ENCODE measurements around the gene C1QC.

Gene C1QC

GRCh38 chr1:22619252-22619651 lies 24.2 kb upstream of the C1QC start:
- no peak overlapping the region for H3K9ac ChIP-seq (ENCODE audit: low read depth, low read length)

GRCh38 chr1:22619798-22620197 lies 23.6 kb upstream of the C1QC start:
- Histone ChIP-seq H3K4me3 (ENCODE audit: low read depth, low read length) (no peak overlapping the region), H3K27ac (ENCODE audit: low read depth, low read length) (no peak overlapping the region), H3K4me1 (ENCODE audit: control insufficient read depth, insufficient read depth, low read length) (no peaks in the 10 kb centered on the region; the same call in 1 of the 2 replicates), H3K9ac (ENCODE audit: low read depth, low read length) (no peak overlapping the region), H3K27me3 (ENCODE audit: control insufficient read depth, insufficient read depth, low read length) (no peaks in the 10 kb centered on the region), H3K36me3 (ENCODE audit: control insufficient read depth, insufficient read depth, low read length) (no peaks in the 10 kb centered on the region), H3K9me3 (ENCODE audit: control insufficient read depth, insufficient read depth, low read length) (no peaks in the 10 kb centered on the region)

More at GRCh38 chr1:22619252-22619651, 24.2 kb upstream of the C1QC start:
- Histone ChIP-seq H3K4me3 (ENCODE audit: low read depth, low read length) (no peak overlapping the region), H3K36me3 (ENCODE audit: control insufficient read depth, insufficient read depth, low read length) (no peaks in the 10 kb centered on the region), H3K9me3 (ENCODE audit: control insufficient read depth, insufficient read depth, low read length) (no peaks in the 10 kb centered on the region), H3K4me1 (ENCODE audit: control insufficient read depth, insufficient read depth, low read length) (no peaks in the 10 kb centered on the region; the same call in 1 of the 2 replicates), H3K27ac (ENCODE audit: low read depth, low read length) (no peak overlapping the region), H3K27me3 (ENCODE audit: control insufficient read depth, insufficient read depth, low read length) (no peaks in the 10 kb centered on the region)

GRCh38 chr1:22621761-22622160 lies 21.7 kb upstream of the C1QC start:
- H3K27ac ChIP-seq (ENCODE audit: low read depth, low read length) = no peak overlapping the region
- no peaks in the 10 kb centered on the region for H3K36me3 ChIP-seq (ENCODE audit: control insufficient read depth, insufficient read depth, low read length)
- no peaks in the 10 kb centered on the region for H3K9me3 ChIP-seq (ENCODE audit: control insufficient read depth, insufficient read depth, low read length)
- H3K4me1 ChIP-seq (ENCODE audit: control insufficient read depth, insufficient read depth, low read length) = peaks cover 7% of the 10 kb centered on the region
- H3K27me3 ChIP-seq (ENCODE audit: control insufficient read depth, insufficient read depth, low read length) = no peaks in the 10 kb centered on the region
- no peak overlapping the region for H3K4me3 ChIP-seq (ENCODE audit: low read depth, low read length)
- no peak overlapping the region for H3K9ac ChIP-seq (ENCODE audit: low read depth, low read length)

- no peaks in the 10 kb centered on the region for H3K36me3 ChIP-seq (ENCODE audit: control insufficient read depth, insufficient read depth, low read length)
- peaks cover 25% of the 10 kb centered on the region for H3K4me1 ChIP-seq (ENCODE audit: control insufficient read depth, insufficient read depth, low read length)
- no peak overlapping the region for H3K4me3 ChIP-seq (ENCODE audit: low read depth, low read length)
- no peaks in the 10 kb centered on the region for H3K9me3 ChIP-seq (ENCODE audit: control insufficient read depth, insufficient read depth, low read length)
- no peak overlapping the region for H3K9ac ChIP-seq (ENCODE audit: low read depth, low read length)
- H3K27me3 ChIP-seq (ENCODE audit: control insufficient read depth, insufficient read depth, low read length) = no peaks in the 10 kb centered on the region
- H3K27ac ChIP-seq (ENCODE audit: low read depth, low read length) = no peak overlapping the region
These were observed 18.0 kb upstream of the C1QC start for GRCh38 chr1:22625262-22625925.

GRCh38 chr1:22626237-22627157 lies 16.9 kb upstream of the C1QC start:
- peaks cover 33% of the 10 kb centered on the region for H3K4me1 ChIP-seq (ENCODE audit: control insufficient read depth, insufficient read depth, low read length)
- no peak overlapping the region for H3K27ac ChIP-seq (ENCODE audit: low read depth, low read length)
- H3K9me3 ChIP-seq (ENCODE audit: control insufficient read depth, insufficient read depth, low read length) = no peaks in the 10 kb centered on the region
- no peak overlapping the region for H3K9ac ChIP-seq (ENCODE audit: low read depth, low read length)
- no peaks in the 10 kb centered on the region for H3K36me3 ChIP-seq (ENCODE audit: control insufficient read depth, insufficient read depth, low read length)
- no peaks in the 10 kb centered on the region for H3K27me3 ChIP-seq (ENCODE audit: control insufficient read depth, insufficient read depth, low read length)
- no peak overlapping the region for H3K4me3 ChIP-seq (ENCODE audit: low read depth, low read length)

- H3K9me3 ChIP-seq (ENCODE audit: control insufficient read depth, insufficient read depth, low read length) = no peaks in the 10 kb centered on the region
- no peak overlapping the region for H3K27ac ChIP-seq (ENCODE audit: low read depth, low read length)
- no peak overlapping the region for H3K4me3 ChIP-seq (ENCODE audit: low read depth, low read length)
- H3K4me1 ChIP-seq (ENCODE audit: control insufficient read depth, insufficient read depth, low read length) = peaks cover 36% of the 10 kb centered on the region
- no peaks in the 10 kb centered on the region for H3K36me3 ChIP-seq (ENCODE audit: control insufficient read depth, insufficient read depth, low read length)
- no peaks in the 10 kb centered on the region for H3K27me3 ChIP-seq (ENCODE audit: control insufficient read depth, insufficient read depth, low read length)
- H3K9ac ChIP-seq (ENCODE audit: low read depth, low read length) = no peak overlapping the region
These were observed 16.1 kb upstream of the C1QC start for GRCh38 chr1:22627331-22627730.

- H3K27me3 ChIP-seq (ENCODE audit: control insufficient read depth, insufficient read depth, low read length) = no peaks in the 10 kb centered on the region
- no peaks in the 10 kb centered on the region for H3K9me3 ChIP-seq (ENCODE audit: control insufficient read depth, insufficient read depth, low read length)
- H3K9ac ChIP-seq (ENCODE audit: low read depth, low read length) = no peak overlapping the region
- H3K4me1 ChIP-seq (ENCODE audit: control insufficient read depth, insufficient read depth, low read length) = peaks cover 36% of the 10 kb centered on the region
- peak overlapping the region; percentile 57 for H3K27ac ChIP-seq (ENCODE audit: low read depth, low read length)
- H3K4me3 ChIP-seq (ENCODE audit: low read depth, low read length) = no peak overlapping the region
- H3K36me3 ChIP-seq (ENCODE audit: control insufficient read depth, insufficient read depth, low read length) = no peaks in the 10 kb centered on the region
These were observed 14.6 kb upstream of the C1QC start for GRCh38 chr1:22628698-22629444.

- H3K36me3 ChIP-seq (ENCODE audit: control insufficient read depth, insufficient read depth, low read length) = no peaks in the 10 kb centered on the region
- H3K27me3 ChIP-seq (ENCODE audit: control insufficient read depth, insufficient read depth, low read length) = no peaks in the 10 kb centered on the region
- 0 out of 2 replicates have a peak, but pooled peaks cover 6% of the 10 kb centered on the region for H3K9me3 ChIP-seq (ENCODE audit: control insufficient read depth, insufficient read depth, low read length)
- peaks cover 36% of the 10 kb centered on the region for H3K4me1 ChIP-seq (ENCODE audit: control insufficient read depth, insufficient read depth, low read length)
- H3K4me3 ChIP-seq (ENCODE audit: low read depth, low read length) = no peak overlapping the region; the same call in 1 of the 2 replicates
- H3K27ac ChIP-seq (ENCODE audit: low read depth, low read length) = peak overlapping the region; percentile 38
- no peak overlapping the region for H3K9ac ChIP-seq (ENCODE audit: low read depth, low read length)
These were observed 13.5 kb upstream of the C1QC start for GRCh38 chr1:22629886-22630285.

- peaks cover 25% of the 10 kb centered on the region for H3K4me1 ChIP-seq (ENCODE audit: control insufficient read depth, insufficient read depth, low read length)
- H3K4me3 ChIP-seq (ENCODE audit: low read depth, low read length) = no peak overlapping the region
- no peaks in the 10 kb centered on the region for H3K36me3 ChIP-seq (ENCODE audit: control insufficient read depth, insufficient read depth, low read length)
- H3K27ac ChIP-seq (ENCODE audit: low read depth, low read length) = no peak overlapping the region
- H3K9me3 ChIP-seq (ENCODE audit: control insufficient read depth, insufficient read depth, low read length) = 0 out of 2 replicates have a peak, but pooled peaks cover 6% of the 10 kb centered on the region
- H3K9ac ChIP-seq (ENCODE audit: low read depth, low read length) = no peak overlapping the region
- no peaks in the 10 kb centered on the region for H3K27me3 ChIP-seq (ENCODE audit: control insufficient read depth, insufficient read depth, low read length)
These were observed 9.6 kb upstream of the C1QC start for GRCh38 chr1:22633697-22634463.

- Histone ChIP-seq H3K27me3 (ENCODE audit: control insufficient read depth, insufficient read depth, low read length) (no peaks in the 10 kb centered on the region), H3K36me3 (ENCODE audit: control insufficient read depth, insufficient read depth, low read length) (no peaks in the 10 kb centered on the region), H3K4me1 (ENCODE audit: control insufficient read depth, insufficient read depth, low read length) (peaks cover 14% of the 10 kb centered on the region), H3K27ac (ENCODE audit: low read depth, low read length) (no peak overlapping the region), H3K9me3 (ENCODE audit: control insufficient read depth, insufficient read depth, low read length) (0 out of 2 replicates have a peak, but pooled peaks cover 6% of the 10 kb centered on the region), H3K9ac (ENCODE audit: low read depth, low read length) (no peak overlapping the region), H3K4me3 (ENCODE audit: low read depth, low read length) (no peak overlapping the region)
These were observed 8.0 kb upstream of the C1QC start for GRCh38 chr1:22635436-22635835.

Measured in HUES48 (cell line).